ENCODE measurements around the gene SURF2. TPM values are rescaled to one million over a fixed set of nuclear protein-coding genes. Genes with fewer than 3 reads are reported as not detected.
A peak's percentile ranks its signal among the peaks of the same experiment; 100 is the strongest.

The SURF2 gene
- total and polyA plus RNA-seq, 9 of the 15 experiments (the other 6 are each of a cell fraction or from before 2014, with no cell fraction given): 5.5 to 82.5 (median 21.3) TPM

DNA sequence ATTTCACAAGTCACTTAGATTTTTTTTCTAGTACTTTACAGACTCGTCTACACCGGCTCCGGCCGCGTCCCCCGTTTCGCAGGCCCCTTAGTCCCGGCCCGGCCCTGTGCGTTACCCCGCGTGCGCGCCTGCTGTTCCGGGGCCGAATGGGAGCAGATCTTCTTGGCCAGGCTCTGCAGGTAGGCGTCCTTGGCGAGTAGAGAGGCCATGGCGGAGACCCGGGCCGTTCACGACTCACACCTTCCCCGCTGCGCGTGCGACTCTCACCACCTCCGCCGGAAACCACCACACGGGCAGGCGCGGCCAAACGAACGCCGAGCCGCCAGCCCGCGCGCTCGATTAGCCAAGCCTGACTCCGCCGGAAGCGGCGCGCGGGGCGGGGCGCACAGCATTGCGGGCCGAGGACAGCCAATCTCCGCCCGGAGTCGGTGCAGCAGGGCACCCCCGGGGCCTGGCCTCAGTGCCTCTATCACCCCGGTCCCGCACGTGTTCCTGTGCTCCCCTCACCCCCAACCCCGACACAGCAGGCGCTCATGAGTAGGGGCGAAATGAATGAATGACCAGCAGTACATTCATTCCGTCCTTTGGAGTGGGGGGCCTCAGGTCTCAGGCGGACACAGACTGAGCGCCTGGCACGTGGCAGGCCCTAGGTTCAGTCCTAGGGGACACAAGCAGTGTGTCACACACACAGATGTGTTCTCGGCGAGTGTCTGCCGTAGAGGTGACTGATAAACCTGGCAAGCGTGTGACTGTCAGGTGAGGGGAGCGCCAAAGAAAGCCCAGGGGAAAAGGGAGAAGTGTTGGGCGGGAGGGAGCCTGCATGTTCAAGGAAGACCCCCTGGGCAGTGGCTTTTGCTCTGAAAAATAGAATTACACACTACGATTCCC, 20.2 kb upstream of the SURF2 start, which contains the start of gene SURF6 (continued):
- TF ChIP-seq, protein P1, sequence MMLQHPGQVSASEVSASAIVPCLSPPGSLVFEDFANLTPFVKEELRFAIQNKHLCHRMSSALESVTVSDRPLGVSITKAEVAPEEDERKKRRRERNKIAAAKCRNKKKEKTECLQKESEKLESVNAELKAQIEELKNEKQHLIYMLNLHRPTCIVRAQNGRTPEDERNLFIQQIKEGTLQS (IDR thresholded peaks at IDR 0.05): no peak
- TF ChIP-seq, protein P1 (CRISPR knock-in tag; conservative IDR thresholded peaks at IDR 0.05): no peak; the same call in 1 of the 2 replicates
- TF ChIP-seq, protein P2, sequence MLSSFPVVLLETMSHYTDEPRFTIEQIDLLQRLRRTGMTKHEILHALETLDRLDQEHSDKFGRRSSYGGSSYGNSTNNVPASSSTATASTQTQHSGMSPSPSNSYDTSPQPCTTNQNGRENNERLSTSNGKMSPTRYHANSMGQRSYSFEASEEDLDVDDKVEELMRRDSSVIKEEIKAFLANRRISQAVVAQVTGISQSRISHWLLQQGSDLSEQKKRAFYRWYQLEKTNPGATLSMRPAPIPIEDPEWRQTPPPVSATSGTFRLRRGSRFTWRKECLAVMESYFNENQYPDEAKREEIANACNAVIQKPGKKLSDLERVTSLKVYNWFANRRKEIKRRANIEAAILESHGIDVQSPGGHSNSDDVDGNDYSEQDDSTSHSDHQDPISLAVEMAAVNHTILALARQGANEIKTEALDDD (IDR thresholded peaks at IDR 0.05): no peak
- TF ChIP-seq ZNF24 (IDR thresholded peaks at IDR 0.05) (peak; percentile 81), HOXB6 (CRISPR knock-in tag; IDR thresholded peaks at IDR 0.05; ENCODE audit: borderline replicate concordance) (no peak), GATAD2B (IDR thresholded peaks at IDR 0.05; ENCODE audit: borderline replicate concordance) (no peak), PHF20 (IDR thresholded peaks at IDR 0.05; ENCODE audit: partially characterized antibody) (peak; percentile 86), NFE2L1 (tag; IDR thresholded peaks at IDR 0.05; ENCODE audit: borderline replicate concordance, low read depth) (no peak), POU5F1 (IDR thresholded peaks at IDR 0.05; ENCODE audit: borderline replicate concordance, low read depth, low read length, partially characterized antibody) (no peak), BRCA1 (IDR thresholded peaks at IDR 0.05) (no peak), BRCA1 (CRISPR knock-in tag; IDR thresholded peaks at IDR 0.05) (no peak), ZFP1 (CRISPR knock-in tag; IDR thresholded peaks at IDR 0.05) (no peak), BRD9 (IDR thresholded peaks at IDR 0.05; ENCODE audit: low read depth, partially characterized antibody) (no peak), ZNF133 (CRISPR knock-in tag; IDR thresholded peaks at IDR 0.05) (no peak), ZNF778 (CRISPR knock-in tag; IDR thresholded peaks at IDR 0.05) (no peak)
- TF ChIP-seq, protein P3, sequence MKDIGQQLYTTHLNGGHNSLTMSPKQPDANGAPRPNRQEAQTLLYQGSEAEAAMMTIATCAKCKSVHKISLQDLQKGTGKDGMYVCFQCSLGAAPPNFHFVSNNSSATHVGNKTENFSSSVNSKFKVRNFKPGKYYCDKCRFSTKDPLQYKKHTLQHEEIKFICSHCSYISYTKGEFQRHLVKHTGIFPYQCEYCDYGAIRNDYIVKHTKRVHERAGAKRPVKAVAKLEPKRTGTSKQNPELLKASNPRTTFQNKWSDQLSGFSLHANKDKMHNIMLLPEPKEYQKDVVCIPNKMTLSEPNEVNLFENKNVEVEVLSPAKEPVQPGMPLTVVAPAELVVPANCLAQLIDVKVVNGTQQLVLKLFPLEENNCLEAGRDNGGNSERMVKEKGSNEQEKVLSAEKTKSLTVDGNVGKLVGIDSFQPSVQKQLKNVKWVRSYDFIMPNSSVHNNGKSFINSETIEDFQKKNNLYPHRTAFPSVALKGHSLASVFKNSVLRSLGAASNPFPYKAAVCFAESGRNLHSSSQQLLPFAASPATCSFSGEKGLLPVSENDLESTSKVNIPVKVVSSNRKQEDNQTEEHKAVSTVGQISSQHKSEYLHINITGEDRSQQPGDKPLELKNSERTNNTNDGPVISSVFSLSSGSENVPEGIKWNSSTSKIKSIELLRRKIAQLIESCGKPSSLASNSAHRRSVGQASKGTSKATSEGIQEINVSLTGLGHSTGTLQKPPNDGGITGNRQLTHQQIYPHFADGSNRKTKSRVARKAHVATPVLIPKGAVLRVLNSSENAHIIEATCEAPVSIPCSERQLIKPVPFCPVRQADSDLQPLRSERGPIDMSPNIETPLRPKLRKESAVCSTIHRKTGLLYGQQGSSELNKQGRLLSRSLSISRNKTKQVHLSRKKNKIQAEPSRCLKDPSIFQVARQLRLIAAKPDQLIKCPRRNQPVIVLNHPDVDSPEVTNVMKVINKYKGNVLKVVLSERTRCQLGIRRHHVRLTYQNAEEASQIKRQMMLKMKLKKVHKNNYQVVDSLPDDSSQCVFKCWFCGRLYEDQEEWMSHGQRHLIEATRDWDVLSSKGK (CRISPR knock-in tag; IDR thresholded peaks at IDR 0.05): no peak
